CD4-positive, alpha-beta T cell treated with Interleukin-6 at 100 ng/mL for 8 hours (primary cell): ENCODE results near the gene PDCD1LG2.

Experiments used
- DNase-seq: peaks from one replicate; pipeline ENCODE4 v3.0.0-alpha.2; 2020; ENCODE audit warnings: mixed read lengths, low spot score

The PDCD1LG2 gene

DNA sequence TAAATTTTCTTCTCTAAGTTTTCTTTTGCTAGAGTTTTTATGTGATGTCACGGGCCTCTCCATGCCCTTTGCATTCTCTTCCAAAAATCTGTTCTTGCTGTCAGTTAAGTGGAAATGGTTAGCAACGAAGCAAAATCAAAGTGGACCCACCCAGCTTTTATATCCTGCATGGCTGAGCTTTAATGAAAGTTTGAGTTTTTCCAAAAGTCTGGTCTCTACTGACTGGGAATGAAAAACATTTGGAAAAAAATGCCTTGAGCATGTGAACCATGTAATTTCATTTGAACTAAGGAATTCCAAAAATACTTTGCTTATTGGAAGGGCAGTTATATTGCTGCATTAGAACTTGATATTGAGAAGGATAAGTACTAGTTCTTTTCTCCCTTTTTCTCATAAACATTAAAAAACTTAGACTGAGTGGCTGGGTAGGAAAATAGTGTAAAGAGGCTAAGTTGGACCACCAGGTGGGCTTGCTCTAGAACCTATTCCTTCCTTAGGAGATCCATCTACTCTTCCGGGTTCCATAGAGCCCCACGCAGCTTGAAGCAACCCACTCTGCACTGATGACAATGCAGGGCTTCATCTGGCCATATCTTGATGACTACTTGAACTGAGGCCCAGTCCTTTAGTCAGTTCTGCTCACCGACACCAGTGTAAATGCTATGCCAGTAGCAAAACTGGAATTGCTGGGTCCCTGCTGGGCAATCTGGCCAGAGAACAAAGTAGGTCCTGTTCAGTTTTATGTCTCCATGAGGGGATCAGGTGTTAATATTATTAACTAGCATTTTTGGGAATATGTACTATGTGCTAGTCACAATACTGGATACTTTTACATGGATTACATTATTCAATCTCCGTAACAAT is 101.2 kb downstream of the PDCD1LG2 start:
- DNase-seq: no peak

DNA sequence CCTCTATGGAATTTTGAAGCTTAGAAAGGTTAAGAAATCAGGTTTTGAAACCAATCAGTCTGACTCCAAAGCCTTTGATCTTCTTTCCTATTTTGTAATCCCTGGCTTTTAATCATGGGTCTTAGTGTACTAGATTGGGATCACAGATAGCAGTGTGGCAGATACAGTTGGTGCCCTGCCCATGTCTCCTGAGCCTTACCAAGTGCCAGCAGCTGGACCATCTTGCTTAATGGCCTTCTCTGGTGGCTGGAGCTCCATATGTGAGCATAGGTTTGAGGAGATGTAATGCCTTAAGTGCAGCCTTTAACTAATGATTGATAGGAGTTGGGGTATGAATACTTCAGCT is 101.8 kb downstream of the PDCD1LG2 start:
- DNase-seq: no peak

DNA sequence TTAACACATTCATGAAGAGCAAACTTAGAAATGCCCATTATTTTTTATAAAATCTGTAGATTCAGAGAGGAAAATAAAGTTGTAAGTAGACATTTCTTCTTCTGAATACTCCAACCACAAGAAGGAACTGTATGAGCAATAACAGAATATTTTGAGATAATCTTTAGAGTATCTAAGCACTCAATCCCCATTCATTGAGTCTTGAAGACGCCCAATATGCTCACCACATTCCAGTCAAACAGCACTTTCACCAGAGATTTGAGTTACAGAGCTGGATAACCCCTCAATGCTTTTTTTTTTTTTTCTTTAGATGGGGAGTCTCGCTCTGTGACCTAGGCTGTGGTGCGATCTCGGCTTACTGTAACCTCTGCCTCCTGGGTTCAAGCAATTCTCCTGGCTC is 103.9 kb downstream of the PDCD1LG2 start:
- DNase-seq: no peak

DNA sequence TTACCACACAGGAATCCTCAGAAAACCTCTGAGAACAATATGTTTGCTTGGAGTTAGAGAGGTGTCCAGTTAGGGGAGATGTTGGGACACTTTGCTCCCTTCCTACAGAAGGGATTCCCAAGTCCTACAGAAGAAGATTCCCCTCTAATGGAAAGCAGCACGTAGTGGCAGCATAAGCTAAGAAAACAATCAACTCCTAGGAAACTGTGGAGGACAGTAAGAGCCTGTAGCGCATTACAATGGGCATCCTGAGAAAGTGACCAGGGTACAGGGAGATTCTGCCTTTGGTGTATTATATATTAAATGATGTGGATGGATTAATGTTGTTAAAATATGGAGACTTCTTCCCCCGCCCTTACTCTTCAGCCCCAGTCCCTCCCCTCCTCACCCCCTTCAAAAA is 104.7 kb downstream of the PDCD1LG2 start:
- DNase-seq: no peak

DNA sequence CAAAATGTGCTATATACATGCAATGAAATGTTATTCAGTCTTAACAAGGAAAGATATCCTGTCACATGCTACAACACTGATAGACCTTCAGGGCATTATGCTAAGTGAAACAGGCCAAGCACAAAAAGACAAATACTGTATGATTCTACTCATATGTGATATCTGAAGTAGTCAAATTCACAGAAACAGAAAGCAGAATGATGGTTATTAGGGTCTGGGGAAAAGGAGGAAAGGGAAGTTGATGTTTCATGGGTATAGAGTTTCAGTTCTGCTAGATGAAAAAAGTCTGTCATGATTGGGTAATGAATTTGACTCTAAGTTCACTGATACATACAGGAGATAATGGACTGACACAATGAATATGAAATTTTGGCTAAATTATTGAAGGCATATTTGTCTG is 107.4 kb downstream of the PDCD1LG2 start:
- no peak for DNase-seq

DNA sequence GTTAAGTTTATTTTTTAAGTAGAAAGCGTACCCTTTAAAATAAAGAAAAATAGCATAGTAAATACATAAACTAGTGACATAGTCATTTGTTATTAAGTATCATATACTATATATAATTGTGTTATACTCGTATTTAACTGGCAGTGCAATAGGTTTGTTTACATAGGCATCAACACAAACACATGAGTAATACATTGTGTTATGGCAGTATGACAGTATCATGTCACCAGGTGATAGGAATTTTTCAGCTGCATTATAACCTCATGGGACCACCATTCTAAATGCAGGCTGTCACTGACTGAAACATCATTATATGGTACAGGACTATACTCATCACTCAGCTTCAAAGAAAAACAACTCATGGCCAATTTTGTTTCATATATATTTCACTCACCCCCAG is 110.2 kb downstream of the PDCD1LG2 start:
- DNase-seq: no peak
